Progenitor cell of endocrine pancreas (in vitro differentiated cells): ENCODE results near the gene LRRC75B. TPM values are rescaled to one million over a fixed set of nuclear protein-coding genes. Genes with fewer than 3 reads are reported as not detected.

Experiments
- DNase-seq: peaks from one replicate; pipeline ENCODE4 v3.0.0; 2021; ENCODE audit warnings: low spot score; ENCODE audit not compliant: unreplicated experiment
- H3K27ac Mint-ChIP-seq: 2 replicates; pipeline ENCODE4 v1.8.0; 2021; ENCODE audit warnings: mild to moderate bottlenecking, moderate library complexity, mixed read lengths
- H3K27me3 Mint-ChIP-seq: 2 replicates; pipeline ENCODE4 v1.8.0; 2021; ENCODE audit warnings: mixed read lengths
- H3K36me3 Mint-ChIP-seq: 2 replicates; pipeline ENCODE4 v1.8.0; 2022; ENCODE audit warnings: mixed read lengths; ENCODE audit not compliant: insufficient read depth
- H3K4me1 Mint-ChIP-seq: 2 replicates; pipeline ENCODE4 v1.8.0; 2021; ENCODE audit warnings: low read depth, mixed read lengths
- H3K4me3 Mint-ChIP-seq: 2 replicates; pipeline ENCODE4 v1.8.0; 2021; ENCODE audit warnings: low read depth, mild to moderate bottlenecking, moderate library complexity, mixed read lengths
- H3K9me3 Mint-ChIP-seq: 2 replicates; pipeline ENCODE4 v1.8.0; 2021; ENCODE audit warnings: low read depth, mixed read lengths
- CTCF ChIP-seq: fragments of 200-600 bp; sonication (generic); IDR thresholded peaks from one replicate; pipeline ENCODE4 v1.5.0; 2021; ENCODE audit warnings: antibody characterized with exemption, mild to moderate bottlenecking; ENCODE audit not compliant: unreplicated experiment
- total RNA-seq: library from RNA; stranded (reverse); gene quantifications from 2 replicates; pipeline ENCODE4 v1.2.1, GENCODE V29; 2021

LRRC75B gene
- total RNA-seq, 1 donor from 2014 or later: 24.6 TPM

- Mint-ChIP-seq H3K4me3 (no peak overlapping the region), H3K4me1 (peaks cover 3% of the 10 kb centered on the region), H3K36me3 (no peaks in the 10 kb centered on the region), H3K9me3 (no peaks in the 10 kb centered on the region), H3K27me3 (no peaks in the 10 kb centered on the region), H3K27ac (no peak overlapping the region)
- DNase-seq: no peak
- no peak for TF ChIP-seq CTCF
Observed at GRCh38 chr22:24588381-24588756, 4.5 kb downstream of the LRRC75B start.

GRCh38 chr22:24587948-24588347, 4.9 kb downstream of the LRRC75B start:
- no peaks in the 10 kb centered on the region for H3K36me3 Mint-ChIP-seq
- H3K4me1 Mint-ChIP-seq: peaks cover 2% of the 10 kb centered on the region
- no peaks in the 10 kb centered on the region for H3K27me3 Mint-ChIP-seq
- H3K27ac Mint-ChIP-seq: no peak overlapping the region
- no peak for TF ChIP-seq CTCF
- H3K4me3 Mint-ChIP-seq: no peak overlapping the region
- no peak for DNase-seq
- no peaks in the 10 kb centered on the region for H3K9me3 Mint-ChIP-seq

- Mint-ChIP-seq H3K9me3 (no peaks in the 10 kb centered on the region), H3K36me3 (no peaks in the 10 kb centered on the region), H3K27me3 (no peaks in the 10 kb centered on the region), H3K4me1 (no peaks in the 10 kb centered on the region), H3K4me3 (no peak overlapping the region), H3K27ac (no peak overlapping the region)
- TF ChIP-seq CTCF: no peak
- DNase-seq: no peak
Observed at GRCh38 chr22:24587251-24587650, 5.6 kb downstream of the LRRC75B start.

GRCh38 chr22:24585927-24586546, 6.8 kb downstream of the LRRC75B start:
- no peak overlapping the region for H3K4me3 Mint-ChIP-seq
- no peaks in the 10 kb centered on the region for H3K27me3 Mint-ChIP-seq
- DNase-seq: no peak
- H3K9me3 Mint-ChIP-seq: no peaks in the 10 kb centered on the region
- H3K4me1 Mint-ChIP-seq: no peaks in the 10 kb centered on the region
- no peak overlapping the region for H3K27ac Mint-ChIP-seq
- no peaks in the 10 kb centered on the region for H3K36me3 Mint-ChIP-seq
- TF ChIP-seq CTCF: no peak

GRCh38 chr22:24585461-24585860, 7.4 kb downstream of the LRRC75B start:
- H3K36me3 Mint-ChIP-seq: no peaks in the 10 kb centered on the region
- no peak for TF ChIP-seq CTCF
- DNase-seq: no peak
- H3K27ac Mint-ChIP-seq: no peak overlapping the region
- H3K4me1 Mint-ChIP-seq: no peaks in the 10 kb centered on the region
- no peaks in the 10 kb centered on the region for H3K9me3 Mint-ChIP-seq
- H3K4me3 Mint-ChIP-seq: no peak overlapping the region
- no peaks in the 10 kb centered on the region for H3K27me3 Mint-ChIP-seq
